GM18951 (cell line): ENCODE data around the gene PPA2.

Source experiments
- POLR2A ChIP-seq: IDR thresholded peaks from 4 replicates; pipeline ENCODE4 v1.6.1; 2011; ENCODE audit warnings: mild to moderate bottlenecking; ENCODE audit not compliant: insufficient read length, insufficient read depth; ENCODE audit errors: extremely low read depth
- in situ Hi-C: fragments of 300-500 bp; cut with MboI; formaldehyde crosslinking; loops from one replicate; pipeline ENCODE4 v1.12.0; 2022; ENCODE audit warnings: low sequenced_read_pairs, mixed read lengths, inconsistent platforms; ENCODE audit not compliant: unreplicated experiment

The PPA2 gene

DNA sequence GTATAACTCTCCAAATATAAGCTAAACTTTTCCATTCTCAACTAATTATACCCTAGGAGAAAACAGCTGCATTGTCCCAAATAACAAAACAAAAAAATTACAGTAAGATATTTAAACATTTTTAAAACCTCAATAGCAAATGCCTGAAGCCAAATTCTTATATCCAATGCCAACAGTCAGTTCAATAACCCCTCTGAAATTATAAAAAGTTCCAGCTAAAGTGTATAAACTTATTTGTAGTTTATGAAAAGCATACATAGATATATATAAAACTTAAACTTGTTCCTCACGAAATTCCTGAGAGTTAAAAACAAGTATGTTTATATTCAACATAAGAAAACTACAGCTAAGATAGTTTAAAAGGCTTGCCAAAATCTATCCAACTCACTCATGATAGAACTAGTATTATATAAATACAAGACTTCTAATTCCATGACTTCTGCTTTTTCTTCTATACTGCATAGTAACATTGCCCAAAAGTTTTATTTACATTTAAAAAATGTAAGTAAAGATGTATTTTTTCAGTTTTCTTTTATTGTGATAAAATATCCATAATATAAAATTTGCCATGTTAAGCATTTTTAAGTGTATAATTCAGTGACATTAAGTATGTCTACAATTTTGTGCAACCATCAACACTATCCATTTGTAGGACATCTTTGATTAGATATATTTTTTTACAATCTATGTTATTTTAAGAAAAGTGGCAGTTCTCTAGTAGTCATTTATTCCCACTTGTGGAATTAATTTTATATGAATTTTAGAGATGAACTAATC lies 72.8 kb downstream of the PPA2 start:
- in situ Hi-C loops: no loop called here
- TF ChIP-seq POLR2A: no peak

DNA sequence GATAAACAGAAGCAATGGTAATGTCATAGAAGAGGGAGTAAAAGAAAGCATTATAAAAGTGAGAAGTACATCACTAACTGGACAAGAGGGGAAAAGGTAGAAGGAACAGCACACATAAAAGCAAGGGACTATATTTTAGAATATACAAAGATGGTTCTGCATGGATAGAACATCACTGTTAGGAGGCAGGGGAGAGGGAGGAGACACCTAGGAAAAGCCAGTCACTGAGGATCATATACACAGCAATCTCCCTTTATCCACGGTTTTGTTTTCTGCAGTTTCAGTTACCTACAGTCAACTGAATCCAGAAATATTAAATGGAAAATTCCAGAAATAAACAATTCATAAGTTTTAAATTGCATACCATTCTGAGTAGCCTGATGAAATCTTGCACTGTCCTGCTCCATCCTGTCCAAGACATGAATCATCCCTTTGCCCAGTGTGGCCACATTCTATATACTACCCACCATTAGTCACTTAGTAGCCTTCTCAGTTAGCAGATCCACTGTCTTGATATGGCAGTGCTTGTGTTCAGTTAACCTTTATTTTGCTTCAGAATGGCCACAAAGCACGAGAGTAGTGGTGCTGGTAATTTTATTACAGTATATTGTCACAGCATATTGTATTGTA lies 74.2 kb downstream of the PPA2 start:
- TF ChIP-seq POLR2A: no peak

DNA sequence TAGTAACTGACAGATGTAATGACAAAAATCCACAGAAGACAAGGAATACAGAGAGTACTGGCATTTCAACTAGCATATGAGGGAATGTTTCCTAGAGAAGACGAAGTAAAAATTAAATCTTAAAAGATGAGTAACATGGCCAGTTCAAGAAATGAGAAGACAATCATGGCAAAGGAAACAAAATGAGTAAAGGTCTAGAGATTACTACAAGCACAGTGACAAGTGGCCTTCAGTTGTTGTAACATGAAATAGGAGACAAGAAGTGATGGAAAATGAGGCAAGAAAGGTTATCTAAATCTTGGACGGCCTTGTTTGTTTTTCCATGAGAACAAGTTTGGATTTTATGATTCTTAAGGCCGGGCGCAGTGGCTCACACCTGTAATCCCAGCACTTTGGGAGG lies 81.0 kb downstream of the PPA2 start:
- no peak for TF ChIP-seq POLR2A
- in situ Hi-C loops: no loop called here

More for the DNA sequence above, 74.2 kb downstream of the PPA2 start:
- in situ Hi-C loops: no loop called here

DNA sequence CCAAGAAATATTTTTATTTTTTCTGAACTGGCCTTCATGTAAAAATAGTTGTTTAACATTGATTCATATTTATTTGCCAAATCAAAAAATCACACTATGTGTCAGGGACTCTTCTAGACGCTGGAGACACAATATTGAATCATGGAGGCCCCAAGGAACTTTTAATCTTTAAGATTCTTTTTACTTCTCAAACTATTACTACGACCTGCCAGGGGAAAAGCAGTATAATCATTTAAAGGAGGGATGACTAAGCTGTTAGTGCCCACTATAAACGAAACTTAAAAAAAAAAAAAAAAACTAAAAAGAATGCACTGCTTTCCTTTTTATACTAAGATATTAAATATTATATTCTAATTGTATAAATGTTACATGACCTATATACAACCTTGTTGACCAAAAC lies 84.7 kb downstream of the PPA2 start:
- in situ Hi-C loops: no loop called here
- TF ChIP-seq POLR2A: no peak

DNA sequence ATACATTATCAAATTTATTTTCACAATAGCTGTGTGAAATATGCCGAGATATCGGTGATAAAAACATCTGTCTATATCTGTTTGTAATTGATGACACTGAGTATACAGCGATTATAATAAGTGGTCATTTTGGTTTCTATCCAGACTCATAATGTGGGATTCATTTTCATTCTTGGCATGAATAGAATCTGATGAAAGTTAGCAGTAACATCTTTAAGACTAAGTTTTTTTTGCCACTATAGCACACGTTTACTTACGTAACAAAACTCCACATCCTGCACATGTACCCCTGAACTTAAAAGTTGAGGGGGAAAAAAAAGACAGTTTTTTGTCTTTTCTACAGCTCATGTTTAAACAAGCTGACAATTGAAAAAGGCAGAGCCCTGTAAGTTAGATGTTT lies 86.4 kb downstream of the PPA2 start:
- in situ Hi-C loops: no loop called here
- no peak for TF ChIP-seq POLR2A

DNA sequence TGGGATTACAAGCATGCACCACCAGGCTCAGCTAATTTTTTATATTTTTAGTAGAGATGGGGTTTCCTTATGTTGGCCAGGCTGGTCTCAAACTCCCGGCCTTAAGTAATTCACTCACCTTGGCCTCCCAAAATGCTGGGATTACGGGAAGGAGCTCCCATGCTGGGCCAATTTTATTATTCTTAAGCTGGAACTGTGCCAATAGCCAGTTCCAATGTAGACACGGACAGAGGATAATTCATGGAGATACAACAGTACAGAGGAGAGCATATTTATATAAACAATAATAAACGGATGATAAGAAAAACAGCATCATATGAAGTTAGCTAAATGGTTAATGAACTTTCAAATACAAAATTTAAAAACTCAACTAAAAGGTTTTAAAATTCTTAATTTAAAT lies 87.8 kb downstream of the PPA2 start:
- no peak for TF ChIP-seq POLR2A
- in situ Hi-C loops: no loop called here

DNA sequence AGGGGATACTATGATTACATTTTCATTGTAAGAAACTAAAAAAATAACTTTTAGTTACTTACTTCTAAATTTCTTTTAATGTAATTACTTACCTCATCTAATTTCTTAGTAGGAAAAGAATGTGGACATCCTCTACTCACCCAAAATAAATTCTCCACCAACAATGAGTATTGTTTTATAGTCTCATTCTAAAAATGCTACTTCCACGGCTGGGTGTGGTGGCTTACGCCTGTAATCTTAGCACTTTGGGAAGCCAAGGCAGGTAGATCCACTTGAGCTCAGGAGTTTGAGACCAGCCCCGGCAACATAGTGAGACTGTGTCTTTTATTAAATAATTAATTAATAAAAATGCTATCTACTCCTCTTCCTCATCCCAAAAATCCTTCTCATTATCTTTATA lies 99.8 kb downstream of the PPA2 start:
- TF ChIP-seq POLR2A: no peak
- in situ Hi-C loops: no loop called here

DNA sequence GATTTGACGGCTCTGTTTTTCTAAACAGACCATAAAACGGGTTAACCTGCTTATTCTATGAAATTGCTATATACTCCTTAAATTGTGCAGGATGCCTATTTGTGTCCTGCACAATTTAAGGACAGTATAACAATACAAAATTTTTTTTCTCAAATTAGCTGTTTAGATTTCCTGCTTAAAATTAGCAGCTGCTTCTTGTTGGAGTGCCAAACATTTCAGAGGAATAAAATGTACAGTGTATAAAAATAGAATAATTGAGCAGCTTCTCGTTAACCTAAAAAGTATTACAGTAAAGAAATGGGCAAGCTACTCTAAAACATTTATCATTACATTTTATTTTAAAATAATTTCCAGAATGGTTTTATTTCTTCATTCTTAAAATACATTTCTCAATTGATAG lies 100.5 kb downstream of the PPA2 start:
- TF ChIP-seq POLR2A: no peak
- in situ Hi-C loops: no loop called here

DNA sequence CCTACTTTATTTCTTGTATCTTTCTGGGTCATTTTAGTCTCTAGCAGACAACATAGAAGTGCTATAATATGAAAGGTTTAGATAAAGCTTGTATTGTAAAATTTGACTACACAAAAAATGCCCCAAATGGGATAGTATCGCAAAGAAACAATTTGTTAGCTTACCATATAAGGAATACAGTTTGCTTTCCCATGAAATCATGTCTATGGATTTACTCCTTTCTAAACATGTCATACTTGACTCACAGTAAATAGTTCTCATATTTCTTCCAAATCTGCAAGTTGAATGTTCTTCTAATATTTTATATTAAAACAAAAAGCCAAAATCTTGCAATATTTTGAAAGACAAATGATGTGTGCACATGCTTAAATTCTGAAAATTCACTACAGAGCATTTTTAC lies 103.9 kb downstream of the PPA2 start:
- no peak for TF ChIP-seq POLR2A
- in situ Hi-C loops: no loop called here

DNA sequence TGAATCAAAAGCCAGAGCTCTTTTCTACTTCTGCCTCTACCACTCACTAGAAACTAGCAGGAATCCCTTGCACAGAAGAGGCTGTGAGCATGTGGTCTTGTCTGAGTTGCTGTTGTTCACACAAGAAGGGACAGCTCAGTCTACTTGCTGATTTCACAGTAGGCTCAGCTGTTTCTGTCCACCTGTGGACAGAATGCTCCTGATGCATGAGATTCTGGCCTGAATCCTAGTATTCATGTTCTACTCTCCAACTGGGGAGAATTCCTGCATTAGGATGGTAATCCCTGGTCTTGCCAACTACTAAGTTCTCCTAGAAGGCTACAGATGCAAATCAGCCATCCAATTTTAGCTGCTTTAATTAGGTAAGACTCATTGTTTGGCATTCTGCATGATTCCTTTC lies 112.8 kb downstream of the PPA2 start:
- no peak for TF ChIP-seq POLR2A
- in situ Hi-C loops: no loop called here

DNA sequence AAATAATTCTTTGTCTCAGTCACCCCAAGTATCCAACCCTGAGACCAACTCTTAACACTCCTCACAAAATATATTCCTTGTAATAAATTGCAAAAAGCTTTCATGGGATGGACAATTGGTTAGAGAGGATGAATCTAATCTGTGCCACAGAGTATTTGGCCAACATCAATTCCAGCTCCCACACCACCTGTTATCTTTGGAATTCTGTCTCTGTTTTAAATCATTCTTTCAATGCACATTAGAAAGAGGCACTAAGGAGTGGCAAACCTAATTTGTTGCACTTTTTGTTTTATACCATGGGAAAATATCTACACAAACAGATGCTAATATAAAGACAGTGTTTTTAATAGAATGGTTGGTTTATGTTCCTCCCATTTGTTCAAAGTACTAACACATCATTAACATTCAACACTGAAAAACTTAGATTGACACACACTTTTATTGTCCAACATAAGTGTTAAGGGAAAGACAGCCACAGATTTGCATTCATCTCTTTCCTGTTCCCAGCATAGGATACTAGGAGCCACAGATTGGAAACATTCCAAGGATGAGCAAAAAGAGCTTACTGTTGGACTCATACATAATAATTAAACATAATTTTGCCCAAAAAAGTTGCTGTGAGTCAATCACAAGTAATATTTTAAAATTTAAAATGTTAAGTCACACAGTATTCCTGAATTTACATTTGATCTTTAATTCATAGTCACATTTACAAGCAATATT lies 116.4 kb downstream of the PPA2 start:
- no peak for TF ChIP-seq POLR2A
- in situ Hi-C loops: no loop called here

DNA sequence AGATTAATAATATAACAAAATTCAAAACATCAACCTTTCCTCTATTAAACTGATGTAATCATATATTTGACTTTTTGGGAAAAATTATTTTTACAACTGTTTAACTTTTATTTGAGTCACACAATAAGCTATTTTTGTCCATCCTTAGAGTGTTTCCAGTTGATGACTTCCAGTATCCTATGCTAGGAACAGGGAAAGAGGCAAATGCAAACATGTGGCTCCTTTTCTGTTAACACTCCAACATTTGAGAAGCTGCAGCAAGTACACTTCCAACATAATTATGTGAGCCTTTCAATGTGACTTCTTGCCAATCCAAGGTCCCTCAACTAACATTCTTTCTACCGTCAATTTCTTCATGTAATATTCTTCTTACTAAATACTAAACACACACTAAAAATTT lies 117.7 kb downstream of the PPA2 start:
- no peak for TF ChIP-seq POLR2A
- in situ Hi-C loops: no loop called here

DNA sequence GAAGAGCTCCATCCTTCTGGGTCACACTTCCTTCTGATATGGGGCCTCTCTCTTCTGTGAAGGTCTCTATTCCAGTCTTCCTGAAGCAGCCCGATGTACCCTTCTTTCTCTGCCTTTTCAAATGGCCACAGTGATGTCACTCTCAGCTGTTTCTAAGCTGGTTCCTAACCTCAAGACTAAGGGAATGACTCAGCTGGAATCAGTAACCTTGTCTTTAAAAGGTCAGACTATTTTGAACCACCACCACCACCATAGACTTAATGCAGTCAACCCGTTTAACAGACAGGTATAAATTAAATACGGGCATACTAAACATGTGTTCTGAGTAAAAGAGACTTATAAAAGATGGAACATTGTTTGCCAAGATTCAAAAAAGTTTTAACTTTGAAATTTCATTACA lies 121.0 kb downstream of the PPA2 start:
- TF ChIP-seq POLR2A: no peak
- in situ Hi-C loops: no loop called here

DNA sequence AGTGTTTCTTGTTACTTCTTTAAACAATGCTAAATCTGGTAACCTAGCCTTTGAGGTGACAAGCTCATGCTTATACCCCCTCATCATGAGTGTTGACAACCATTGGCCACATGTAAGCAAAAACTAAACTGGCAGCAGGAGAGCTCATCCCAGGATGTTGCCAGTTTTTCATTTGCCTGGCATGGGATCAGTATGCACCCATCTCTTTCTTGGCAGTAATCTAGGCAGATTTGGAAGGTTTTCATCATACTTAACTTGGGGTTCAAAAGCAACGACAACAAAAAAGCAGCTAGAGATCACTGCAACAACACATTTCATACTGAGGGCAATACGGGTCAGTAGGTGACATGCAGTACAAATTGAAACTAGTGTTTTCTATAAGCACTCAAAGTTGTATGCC lies 122.0 kb downstream of the PPA2 start:
- no peak for TF ChIP-seq POLR2A
- in situ Hi-C loops: no loop called here

DNA sequence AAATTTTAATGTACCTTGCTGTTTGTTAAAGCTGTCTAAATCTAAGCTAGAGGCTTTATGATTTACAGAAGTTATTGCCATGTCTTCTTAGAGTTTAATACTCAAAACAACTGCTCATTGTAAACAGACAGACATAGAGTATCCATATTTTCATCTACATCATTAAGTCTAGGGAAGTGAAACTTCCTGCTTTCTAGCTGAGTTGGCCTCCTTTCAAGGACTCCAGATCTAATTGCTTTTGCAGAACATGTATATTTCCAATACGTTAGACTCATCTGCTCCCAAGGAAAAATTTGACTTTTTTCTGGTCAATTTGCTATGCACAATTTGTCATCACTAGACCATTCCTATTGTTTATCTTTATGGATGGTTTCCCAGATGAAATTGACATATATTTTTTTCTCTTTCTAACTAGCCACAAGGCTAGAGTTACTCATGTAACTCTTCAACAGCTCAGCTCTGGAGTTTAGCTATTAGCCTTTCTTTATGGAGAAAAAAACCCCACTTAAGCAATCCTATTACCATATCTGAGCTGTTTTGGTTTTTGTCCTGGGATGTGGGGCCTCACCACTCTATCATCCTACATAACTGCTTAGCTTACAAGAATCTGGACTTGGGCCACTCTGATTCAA lies 122.9 kb downstream of the PPA2 start:
- in situ Hi-C loops: no loop called here

More for the DNA sequence above, 122.9 kb downstream of the PPA2 start:
- TF ChIP-seq POLR2A: no peak
